Sigmoid colon (tissue), 7 donors: Measurements from ENCODE around the gene NUP98. TPM values are rescaled to one million over a fixed set of nuclear protein-coding genes. Genes with fewer than 3 reads are reported as not detected.

ENCODE experiments used
- DNase-seq: peaks from one replicate; pipeline ENCODE4 v3.0.0-alpha.2; 2019
- H3K27ac ChIP-seq, 4 donors: fragments of 200-600 bp; sonication (generic); one replicate each; pipeline ENCODE4 v1.5.1; 2016 to 2019; ENCODE audit warnings: mild to moderate bottlenecking in 1 of 4
- H3K27me3 ChIP-seq, 3 donors: fragments of 200-600 bp; sonication (generic); one replicate each; pipeline ENCODE4 v1.5.1; 2019; ENCODE audit warnings: mild to moderate bottlenecking in 1 of 3
- H3K36me3 ChIP-seq, 4 donors: fragments of 200-600 bp; sonication (generic); one replicate each; pipeline ENCODE4 v1.5.1; 2016 to 2019
- H3K4me1 ChIP-seq, 4 donors: fragments of 200-600 bp; sonication (generic); one replicate each; pipeline ENCODE4 v1.5.1; 2017 to 2019
- H3K4me3 ChIP-seq, 4 donors: fragments of 200-600 bp; sonication (generic); one replicate each; pipeline ENCODE4 v1.5.1; 2017 to 2019; ENCODE audit warnings: mild to moderate bottlenecking in 2 of 4, moderate library complexity in 1 of 4
- H3K9me3 ChIP-seq, 4 donors: fragments of 200-600 bp in 3 of 4; sonication (generic) in 3 of 4; one replicate each; pipeline versions ENCODE4 v1.5.1 to v1.6.1; 2013 to 2019
- CTCF ChIP-seq, 4 experiments: fragments of 450-650 bp in 3 of 4; fragments of 200-600 bp in 1 of 4; IDR thresholded peaks; one replicate each; pipeline ENCODE4 v1.5.1; 2016 to 2019; ENCODE audit warnings: antibody characterized with exemption in 4 of 4, mild to moderate bottlenecking in 3 of 4, moderate library complexity in 2 of 4
- EP300 ChIP-seq, 4 donors: sonication (generic); formaldehyde crosslinking; IDR thresholded peaks; one replicate each; pipeline ENCODE4 v1.6.1; 2017; ENCODE audit warnings: antibody characterized with exemption in 4 of 4
- POLR2A ChIP-seq, 2 donors: fragments of 450-650 bp; IDR thresholded peaks; one replicate each; pipeline ENCODE4 v1.6.1; 2016; ENCODE audit warnings: antibody characterized with exemption in 2 of 2, mild to moderate bottlenecking in 2 of 2, moderate library complexity in 2 of 2
- POLR2AphosphoS5 ChIP-seq, 4 donors: sonication (generic); formaldehyde crosslinking; IDR thresholded peaks; one replicate each; pipeline ENCODE4 v1.6.1; 2017; ENCODE audit warnings: antibody characterized with exemption in 4 of 4
- WGBS, 2 donors: extraction: QIAGEN DNeasy Blood & Tissue Kit; methylation state at CpG; one replicate each; pipeline ENCODE4 v1.1.7; 2013; 5-methylcytosine and 5-hydroxymethylcytosine counted together
- intact Hi-C: fragments of 100-400 bp; cut with DNase I; formaldehyde crosslinking; loops from one replicate; pipeline ENCODE4 v1.15.1; 2023
- polyA plus RNA-seq, 3 donors: library from polyadenylated mRNA; stranded (reverse); fragments of 200-250 nt; gene quantifications; one replicate each; pipeline ENCODE4 v1.2.3, GENCODE V29; 2013
- total RNA-seq, 4 donors: library from RNA; depleted of rRNA; stranded (reverse); fragments of >200 nt; gene quantifications; one replicate each; pipeline ENCODE4 v1.1.0, GENCODE V29; 2016
- donor health status: healthy with polysubstance abuse.
- donor health status: Bipolar disorder and iron deficiency.
- donor health status: healthy.

The NUP98 gene
- total and polyA plus RNA-seq, 7 donors, result 14.4 to 158 (median 83.5) TPM

- no peak for TF ChIP-seq POLR2AphosphoS5 (IDR thresholded peaks at IDR 0.05)
- no peak for TF ChIP-seq CTCF (IDR thresholded peaks at IDR 0.05)
- TF ChIP-seq EP300 (IDR thresholded peaks at IDR 0.05), result no peak
- TF ChIP-seq POLR2A (IDR thresholded peaks at IDR 0.05), result no peak
- intact Hi-C loops, result no loop called here
- Histone ChIP-seq H3K36me3 (peaks cover 13 to 91% (median 43%) of the 10 kb centered on the region in 4 donors), H3K9me3 (no peaks in the 10 kb centered on the region), H3K4me1 (no peaks in the 10 kb centered on the region), H3K27ac (no peak overlapping the region), H3K27me3 (no peaks in the 10 kb centered on the region), H3K4me3 (no peak overlapping the region)
- DNase-seq, result no peak
- WGBS, 2 donors, result 83 to 85% methylated on average over 1 of the region's 1 CpG
Measured at GRCh38 chr11:3747704-3748103, 49.6 kb downstream of the NUP98 start.

- H3K36me3 ChIP-seq, result peaks cover 6 to 91% (median 34%) of the 10 kb centered on the region in 4 donors
Measured at GRCh38 chr11:3745161-3745560, 52.2 kb downstream of the NUP98 start.

DNA sequence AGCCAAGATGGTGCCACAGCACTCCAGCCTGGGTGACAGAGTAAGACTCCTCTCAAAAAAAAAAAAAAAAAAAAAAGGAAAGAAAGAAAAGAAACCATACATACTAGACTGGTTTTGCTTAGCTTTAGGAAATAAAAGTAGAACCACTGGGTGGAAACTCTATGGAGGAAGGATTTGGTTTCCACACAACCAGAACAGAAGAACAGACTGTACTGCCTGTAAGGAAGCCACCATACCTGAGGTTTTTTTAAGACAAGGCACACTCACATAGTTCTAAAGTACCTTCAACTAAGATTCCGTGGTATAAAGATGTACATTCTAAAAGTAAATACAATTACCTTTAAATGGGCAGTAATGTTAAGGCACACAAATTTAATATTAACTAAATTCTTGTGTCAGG, 58.6 kb downstream of the NUP98 start:
- intact Hi-C loops, result no loop called here
- Histone ChIP-seq H3K9me3 (no peaks in the 10 kb centered on the region), H3K27ac (no peak overlapping the region), H3K4me1 (no peaks in the 10 kb centered on the region), H3K27me3 (no peaks in the 10 kb centered on the region), H3K4me3 (no peak overlapping the region), H3K36me3 (peaks cover 10 to 88% (median 38%) of the 10 kb centered on the region in 4 donors)
- no peak for DNase-seq
- TF ChIP-seq EP300 (IDR thresholded peaks at IDR 0.05) (no peak), POLR2A (IDR thresholded peaks at IDR 0.05) (no peak), POLR2AphosphoS5 (IDR thresholded peaks at IDR 0.05) (no peak), CTCF (IDR thresholded peaks at IDR 0.05) (no peak)
- 51 to 81% methylated on average over 1 of the region's 1 CpG for WGBS, 2 donors

More at GRCh38 chr11:3745161-3745560, 52.2 kb downstream of the NUP98 start:
- no peaks in the 10 kb centered on the region for H3K27me3 ChIP-seq
- no peak overlapping the region for H3K27ac ChIP-seq
- H3K4me3 ChIP-seq, result no peak overlapping the region
- TF ChIP-seq CTCF (IDR thresholded peaks at IDR 0.05), result no peak
- TF ChIP-seq POLR2AphosphoS5 (IDR thresholded peaks at IDR 0.05), result no peak
- TF ChIP-seq EP300 (IDR thresholded peaks at IDR 0.05), result no peak
- no peak for TF ChIP-seq POLR2A (IDR thresholded peaks at IDR 0.05)
- no peaks in the 10 kb centered on the region for H3K4me1 ChIP-seq
- DNase-seq, result no peak
- intact Hi-C loops, result no loop called here
- no peaks in the 10 kb centered on the region for H3K9me3 ChIP-seq
- whole genome bisulfite sequencing, 2 donors, result 53 to 83% methylated on average over 5 of the region's 5 CpGs

DNA sequence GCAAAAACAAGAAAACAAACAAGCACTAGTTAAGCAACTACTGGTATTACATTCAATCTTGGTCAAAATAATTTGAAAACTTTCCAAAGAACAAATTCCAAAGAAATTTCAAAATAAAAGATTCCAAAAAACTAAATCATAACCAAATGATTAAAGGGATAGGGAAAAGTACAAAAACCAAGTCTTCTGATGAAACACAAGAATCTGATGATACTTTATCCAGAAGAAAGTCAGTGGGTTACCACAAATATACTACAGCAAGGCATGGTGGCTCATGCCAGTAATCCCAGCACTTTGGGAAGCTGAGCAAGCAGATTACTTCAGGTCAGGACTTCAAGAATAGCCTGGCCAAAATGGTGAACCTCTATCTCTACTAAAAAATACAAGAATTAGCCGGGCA, 59.1 kb downstream of the NUP98 start:
- TF ChIP-seq POLR2A (IDR thresholded peaks at IDR 0.05) (no peak), EP300 (IDR thresholded peaks at IDR 0.05) (no peak), POLR2AphosphoS5 (IDR thresholded peaks at IDR 0.05) (no peak), CTCF (IDR thresholded peaks at IDR 0.05) (no peak)
- H3K36me3 ChIP-seq, result peaks cover 14 to 88% (median 40%) of the 10 kb centered on the region in 4 donors

DNA sequence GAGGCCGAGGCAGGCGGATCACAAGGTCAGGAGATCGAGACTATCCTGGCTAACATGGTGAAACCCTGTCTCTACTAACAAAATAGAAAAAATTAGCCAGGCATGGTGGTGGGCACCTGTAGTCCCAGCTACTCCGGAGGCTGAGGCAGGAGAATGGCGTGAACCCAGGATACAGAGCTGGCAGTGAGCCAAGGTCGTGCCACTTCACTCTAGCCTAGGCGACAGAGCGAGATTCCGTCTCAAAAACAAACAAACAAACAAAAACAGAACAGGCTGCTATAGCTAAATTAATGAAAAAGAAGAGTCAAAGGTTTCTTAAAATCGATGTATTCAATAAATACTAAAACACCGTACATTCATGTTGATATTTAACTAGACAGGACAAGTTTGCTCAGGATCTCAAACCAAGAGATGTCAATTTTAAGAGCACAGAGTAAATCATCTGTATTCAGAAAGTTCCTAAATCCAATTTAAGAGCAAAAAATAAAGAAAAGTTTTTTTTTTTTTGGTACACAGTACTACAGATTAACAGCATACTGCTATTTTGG, 59.9 kb downstream of the NUP98 start:
- Histone ChIP-seq H3K27ac (no peak overlapping the region), H3K9me3 (no peaks in the 10 kb centered on the region), H3K4me1 (no peaks in the 10 kb centered on the region), H3K36me3 (peaks cover 14 to 88% (median 38%) of the 10 kb centered on the region in 4 donors), H3K4me3 (no peak overlapping the region), H3K27me3 (no peaks in the 10 kb centered on the region)
- intact Hi-C loops, result no loop called here
- 90 to 96% methylated on average over 11 of the region's 11 CpGs for WGBS, 2 donors
- DNase-seq, result no peak
- TF ChIP-seq EP300 (IDR thresholded peaks at IDR 0.05) (no peak), POLR2AphosphoS5 (IDR thresholded peaks at IDR 0.05) (no peak), POLR2A (IDR thresholded peaks at IDR 0.05) (no peak), CTCF (IDR thresholded peaks at IDR 0.05) (no peak)

More for the DNA sequence above, 59.1 kb downstream of the NUP98 start:
- 92 to 98% methylated on average over 1 of the region's 1 CpG for WGBS, 2 donors
- intact Hi-C loops, result no loop called here
- Histone ChIP-seq H3K4me3 (no peak overlapping the region), H3K27ac (no peak overlapping the region), H3K4me1 (no peaks in the 10 kb centered on the region), H3K27me3 (no peaks in the 10 kb centered on the region), H3K9me3 (no peaks in the 10 kb centered on the region)
- DNase-seq, result no peak
